K562 (cell line): ENCODE measurements around the gene METTL23. TPM values are rescaled to one million over a fixed set of nuclear protein-coding genes. Genes with fewer than 3 reads are reported as not detected.
A peak's percentile ranks its signal among the peaks of the same experiment; 100 is the strongest.

Source experiments
- ARID2 ChIP-seq: fragments of 450-650 bp; IDR thresholded peaks from 2 replicates; pipeline ENCODE4 v1.6.1; 2017; ENCODE audit warnings: antibody characterized with exemption, mild to moderate bottlenecking
- CCAR2 ChIP-seq: fragments of 200-400 bp; formaldehyde crosslinking; IDR thresholded peaks from 2 replicates; pipeline ENCODE4 v1.6.1; 2017; ENCODE audit warnings: mild to moderate bottlenecking, low read depth, low read length
- CCNT2 ChIP-seq: IDR thresholded peaks from 2 replicates; pipeline ENCODE4 v1.6.1; 2011; ENCODE audit warnings: borderline replicate concordance, low read depth, mild to moderate bottlenecking, moderate library complexity, mixed read lengths, low read length; ENCODE audit not compliant: insufficient read length; ENCODE audit errors: extremely low read depth
- FOXP1 ChIP-seq: sonication (generic); formaldehyde crosslinking; IDR thresholded peaks from 2 replicates; pipeline ENCODE4 v1.8.0; 2022; ENCODE audit warnings: mild to moderate bottlenecking, missing genetic modification reagents
- MAZ ChIP-seq, 2 experiments: fragments of 450-650 bp in 1 of 2; sonication (generic) in 1 of 2; formaldehyde crosslinking; IDR thresholded peaks in 1 of 2; conservative IDR thresholded peaks in 1 of 2; 2 replicates each; pipeline versions ENCODE4 v1.4.0 to v1.5.0; 2020; ENCODE audit warnings: mild to moderate bottlenecking in 1 of 2, missing genetic modification reagents in 1 of 2
- NELFE ChIP-seq: IDR thresholded peaks from 2 replicates; pipeline ENCODE4 v1.6.1; 2011; ENCODE audit warnings: mild to moderate bottlenecking; ENCODE audit not compliant: insufficient read depth, insufficient read length
- NFXL1 ChIP-seq: fragments of 450-650 bp; formaldehyde crosslinking; IDR thresholded peaks from 2 replicates; pipeline ENCODE4 v1.4.0; 2021; ENCODE audit warnings: mild to moderate bottlenecking
- RBM25 ChIP-seq: fragments of 200-400 bp; formaldehyde crosslinking; IDR thresholded peaks from 2 replicates; pipeline ENCODE4 v1.6.1; 2018; ENCODE audit warnings: low read length, low read depth, moderate library complexity; ENCODE audit not compliant: severe bottlenecking
- ZNF146 ChIP-seq: IDR thresholded peaks from one replicate; pipeline ENCODE4 v1.6.1; 2018; ENCODE audit warnings: missing compliant biosample characterization; ENCODE audit not compliant: unreplicated experiment
- ZNF311 ChIP-seq: fragments of 250-450 bp; sonication (Bioruptor Pico); IDR thresholded peaks from 2 replicates; pipeline ENCODE4 v1.4.0; 2020; ENCODE audit warnings: mild to moderate bottlenecking, moderate library complexity
- ZNF347 ChIP-seq: fragments of 450-650 bp; formaldehyde crosslinking; IDR thresholded peaks from 2 replicates; pipeline ENCODE4 v1.4.0; 2020; ENCODE audit warnings: low read depth, mild to moderate bottlenecking, moderate library complexity
- ZZZ3 ChIP-seq: fragments of 450-650 bp; IDR thresholded peaks from 2 replicates; pipeline ENCODE4 v1.6.1; 2016; ENCODE audit warnings: antibody characterized with exemption, mild to moderate bottlenecking, moderate library complexity
- polyA plus RNA-seq, 8 experiments: library from polyadenylated mRNA; depleted of rRNA in 4 of 8; stranded (reverse) in 5 of 8; unstranded in 3 of 8; fragments of >200 nt; fragmentation: Nextera tagmentation in 2 of 8; fragmentation: Illumina TruSeq in 1 of 8; extraction: Ambion mirVana in 2 of 8; extraction: Trizol in 1 of 8; gene quantifications; 2 replicates each; pipeline versions ENCODE4 v1.2.1 to v1.2.3, GENCODE V29; 2011 to 2014; ENCODE audit warnings: inconsistent platforms in 1 of 8, missing spikeins in 1 of 8
- total RNA-seq, 7 experiments: library from RNA; depleted of rRNA in 6 of 7; stranded (reverse); fragments of >200 nt in 6 of 7; fragmentation: Illumina TruSeq in 2 of 7; extraction: Trizol in 2 of 7; gene quantifications; 2 replicates each; pipeline versions ENCODE4 v1.2.1 to v1.2.3, GENCODE V29; 2011 to 2021; ENCODE audit warnings: low replicate concordance in 1 of 7
- TF ChIP-seq, protein P1 (sequence below): fragments of 450-650 bp; IDR thresholded peaks from 2 replicates; pipeline ENCODE4 v1.6.1; 2017; ENCODE audit warnings: antibody characterized with exemption
- TF ChIP-seq, protein P2 (sequence below): fragments of 450-650 bp; IDR thresholded peaks from 2 replicates; pipeline ENCODE4 v1.6.1; 2018; ENCODE audit warnings: mild to moderate bottlenecking, low read depth; ENCODE audit not compliant: partially characterized antibody
- TF ChIP-seq, protein P3 (sequence below): fragments of 250-450 bp; sonication (Bioruptor Pico); IDR thresholded peaks from 2 replicates; pipeline ENCODE4 v1.8.0; 2021; ENCODE audit warnings: borderline replicate concordance, mild to moderate bottlenecking, moderate library complexity; ENCODE audit not compliant: poor library complexity, severe bottlenecking
- TF ChIP-seq, protein P4 (sequence below): fragments of 250-450 bp; sonication (Bioruptor Pico); IDR thresholded peaks from 2 replicates; pipeline ENCODE4 v1.5.0; 2021; ENCODE audit warnings: mild to moderate bottlenecking, moderate library complexity
- TF ChIP-seq, protein P5 (sequence below): fragments of 450-650 bp; IDR thresholded peaks from 2 replicates; pipeline ENCODE4 v1.6.1; 2016; ENCODE audit warnings: antibody characterized with exemption
- TF ChIP-seq, protein P6 (sequence below): sonication (generic); formaldehyde crosslinking; IDR thresholded peaks from 2 replicates; pipeline ENCODE4 v1.8.0; 2022; ENCODE audit warnings: mild to moderate bottlenecking, missing genetic modification reagents

The METTL23 gene
- total and polyA plus RNA-seq, 9 of the 15 experiments (the other 6 are each of a cell fraction or from before 2014, with no cell fraction given): 29.4 to 67.3 (median 41.6) TPM

DNA sequence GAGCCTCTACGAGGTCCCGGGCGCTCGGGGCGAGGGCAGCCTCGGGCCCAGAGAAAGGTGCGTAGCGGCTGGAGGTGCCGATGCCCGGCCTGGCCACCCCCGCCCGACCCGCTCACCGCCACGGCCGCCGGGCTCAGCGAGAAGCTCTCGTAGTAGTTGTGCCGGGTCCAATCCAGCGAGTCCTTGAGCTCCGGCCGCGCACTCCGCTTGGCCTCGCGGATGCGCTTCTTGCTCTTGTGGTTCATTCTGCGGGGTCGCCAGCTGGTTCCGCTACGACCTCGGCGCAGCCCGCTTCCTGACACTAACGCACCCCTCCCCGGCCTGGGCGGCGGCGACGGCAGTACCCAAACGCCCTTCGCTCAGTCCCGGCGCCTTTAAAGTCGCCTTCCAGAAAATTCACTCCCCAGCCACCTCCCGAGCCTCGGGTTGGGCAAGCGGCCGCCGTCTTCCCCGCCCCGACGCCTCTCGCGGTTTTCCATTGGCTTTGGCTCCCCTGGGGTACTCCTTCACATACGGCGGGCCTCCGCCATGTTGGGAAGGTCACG lies 336 bp upstream of the METTL23 start, which contains the start of gene JMJD6 (continued):
- TF ChIP-seq CCNT2 (peak; percentile 61), ZZZ3 (no peak), RBM25 (peak; percentile 28), MAZ (CRISPR knock-in tag; conservative IDR thresholded peaks at IDR 0.05 in 1 of 2, IDR thresholded peaks at IDR 0.05 in 1 of 2) (peak in 1 of 2 experiments; percentile 59; a peak in 2 of 4 replicates), NELFE (no peak), ZNF311 (no peak), ZNF347 (no peak), NFXL1 (CRISPR knock-in tag) (no peak), ARID2 (no peak), ZNF146 (CRISPR knock-in tag) (no peak), CCAR2 (no peak), FOXP1 (CRISPR knock-in tag) (no peak)
- TF ChIP-seq, protein P1, sequence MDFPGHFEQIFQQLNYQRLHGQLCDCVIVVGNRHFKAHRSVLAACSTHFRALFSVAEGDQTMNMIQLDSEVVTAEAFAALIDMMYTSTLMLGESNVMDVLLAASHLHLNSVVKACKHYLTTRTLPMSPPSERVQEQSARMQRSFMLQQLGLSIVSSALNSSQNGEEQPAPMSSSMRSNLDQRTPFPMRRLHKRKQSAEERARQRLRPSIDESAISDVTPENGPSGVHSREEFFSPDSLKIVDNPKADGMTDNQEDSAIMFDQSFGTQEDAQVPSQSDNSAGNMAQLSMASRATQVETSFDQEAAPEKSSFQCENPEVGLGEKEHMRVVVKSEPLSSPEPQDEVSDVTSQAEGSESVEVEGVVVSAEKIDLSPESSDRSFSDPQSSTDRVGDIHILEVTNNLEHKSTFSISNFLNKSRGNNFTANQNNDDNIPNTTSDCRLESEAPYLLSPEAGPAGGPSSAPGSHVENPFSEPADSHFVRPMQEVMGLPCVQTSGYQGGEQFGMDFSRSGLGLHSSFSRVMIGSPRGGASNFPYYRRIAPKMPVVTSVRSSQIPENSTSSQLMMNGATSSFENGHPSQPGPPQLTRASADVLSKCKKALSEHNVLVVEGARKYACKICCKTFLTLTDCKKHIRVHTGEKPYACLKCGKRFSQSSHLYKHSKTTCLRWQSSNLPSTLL: no peak
- TF ChIP-seq, protein P2, sequence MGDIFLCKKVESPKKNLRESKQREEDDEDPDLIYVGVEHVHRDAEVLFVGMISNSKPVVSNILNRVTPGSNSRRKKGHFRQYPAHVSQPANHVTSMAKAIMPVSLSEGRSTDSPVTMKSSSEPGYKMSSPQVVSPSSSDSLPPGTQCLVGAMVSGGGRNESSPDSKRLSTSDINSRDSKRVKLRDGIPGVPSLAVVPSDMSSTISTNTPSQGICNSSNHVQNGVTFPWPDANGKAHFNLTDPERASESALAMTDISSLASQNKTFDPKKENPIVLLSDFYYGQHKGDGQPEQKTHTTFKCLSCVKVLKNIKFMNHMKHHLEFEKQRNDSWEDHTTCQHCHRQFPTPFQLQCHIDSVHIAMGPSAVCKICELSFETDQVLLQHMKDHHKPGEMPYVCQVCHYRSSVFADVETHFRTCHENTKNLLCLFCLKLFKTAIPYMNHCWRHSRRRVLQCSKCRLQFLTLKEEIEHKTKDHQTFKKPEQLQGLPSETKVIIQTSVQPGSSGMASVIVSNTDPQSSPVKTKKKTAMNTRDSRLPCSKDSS: no peak
- TF ChIP-seq, protein P3, sequence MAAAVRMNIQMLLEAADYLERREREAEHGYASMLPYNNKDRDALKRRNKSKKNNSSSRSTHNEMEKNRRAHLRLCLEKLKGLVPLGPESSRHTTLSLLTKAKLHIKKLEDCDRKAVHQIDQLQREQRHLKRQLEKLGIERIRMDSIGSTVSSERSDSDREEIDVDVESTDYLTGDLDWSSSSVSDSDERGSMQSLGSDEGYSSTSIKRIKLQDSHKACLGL (CRISPR knock-in tag): no peak
- TF ChIP-seq, protein P4, sequence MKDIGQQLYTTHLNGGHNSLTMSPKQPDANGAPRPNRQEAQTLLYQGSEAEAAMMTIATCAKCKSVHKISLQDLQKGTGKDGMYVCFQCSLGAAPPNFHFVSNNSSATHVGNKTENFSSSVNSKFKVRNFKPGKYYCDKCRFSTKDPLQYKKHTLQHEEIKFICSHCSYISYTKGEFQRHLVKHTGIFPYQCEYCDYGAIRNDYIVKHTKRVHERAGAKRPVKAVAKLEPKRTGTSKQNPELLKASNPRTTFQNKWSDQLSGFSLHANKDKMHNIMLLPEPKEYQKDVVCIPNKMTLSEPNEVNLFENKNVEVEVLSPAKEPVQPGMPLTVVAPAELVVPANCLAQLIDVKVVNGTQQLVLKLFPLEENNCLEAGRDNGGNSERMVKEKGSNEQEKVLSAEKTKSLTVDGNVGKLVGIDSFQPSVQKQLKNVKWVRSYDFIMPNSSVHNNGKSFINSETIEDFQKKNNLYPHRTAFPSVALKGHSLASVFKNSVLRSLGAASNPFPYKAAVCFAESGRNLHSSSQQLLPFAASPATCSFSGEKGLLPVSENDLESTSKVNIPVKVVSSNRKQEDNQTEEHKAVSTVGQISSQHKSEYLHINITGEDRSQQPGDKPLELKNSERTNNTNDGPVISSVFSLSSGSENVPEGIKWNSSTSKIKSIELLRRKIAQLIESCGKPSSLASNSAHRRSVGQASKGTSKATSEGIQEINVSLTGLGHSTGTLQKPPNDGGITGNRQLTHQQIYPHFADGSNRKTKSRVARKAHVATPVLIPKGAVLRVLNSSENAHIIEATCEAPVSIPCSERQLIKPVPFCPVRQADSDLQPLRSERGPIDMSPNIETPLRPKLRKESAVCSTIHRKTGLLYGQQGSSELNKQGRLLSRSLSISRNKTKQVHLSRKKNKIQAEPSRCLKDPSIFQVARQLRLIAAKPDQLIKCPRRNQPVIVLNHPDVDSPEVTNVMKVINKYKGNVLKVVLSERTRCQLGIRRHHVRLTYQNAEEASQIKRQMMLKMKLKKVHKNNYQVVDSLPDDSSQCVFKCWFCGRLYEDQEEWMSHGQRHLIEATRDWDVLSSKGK (CRISPR knock-in tag): no peak
- TF ChIP-seq, protein P5, sequence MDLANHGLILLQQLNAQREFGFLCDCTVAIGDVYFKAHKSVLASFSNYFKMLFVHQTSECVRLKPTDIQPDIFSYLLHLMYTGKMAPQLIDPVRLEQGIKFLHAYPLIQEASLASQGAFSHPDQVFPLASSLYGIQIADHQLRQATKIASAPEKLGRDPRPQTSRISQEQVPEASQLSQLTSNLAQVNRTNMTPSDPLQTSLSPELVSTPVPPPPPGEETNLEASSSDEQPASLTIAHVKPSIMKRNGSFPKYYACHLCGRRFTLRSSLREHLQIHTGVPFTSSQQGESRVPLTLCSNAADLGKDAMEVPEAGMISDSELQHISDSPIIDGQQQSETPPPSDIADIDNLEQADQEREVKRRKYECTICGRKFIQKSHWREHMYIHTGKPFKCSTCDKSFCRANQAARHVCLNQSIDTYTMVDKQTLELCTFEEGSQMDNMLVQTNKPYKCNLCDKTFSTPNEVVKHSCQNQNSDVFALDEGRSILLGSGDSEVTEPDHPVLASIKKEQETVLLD: no peak
- TF ChIP-seq, protein P6, sequence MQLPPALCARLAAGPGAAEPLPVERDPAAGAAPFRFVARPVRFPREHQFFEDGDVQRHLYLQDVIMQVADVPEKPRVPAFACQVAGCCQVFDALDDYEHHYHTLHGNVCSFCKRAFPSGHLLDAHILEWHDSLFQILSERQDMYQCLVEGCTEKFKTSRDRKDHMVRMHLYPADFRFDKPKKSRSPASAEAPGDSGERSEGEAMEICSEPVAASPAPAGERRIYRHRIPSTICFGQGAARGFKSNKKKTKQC (CRISPR knock-in tag): 0 out of 2 replicates have a peak, but pooled peaks have one; percentile 51
